Measurements from ENCODE around the gene SPO11. TPM values are rescaled to one million over a fixed set of nuclear protein-coding genes. Genes with fewer than 3 reads are reported as not detected.

The SPO11 gene
- total RNA-seq, 1 experiment from 2014 or later: not detected

DNA sequence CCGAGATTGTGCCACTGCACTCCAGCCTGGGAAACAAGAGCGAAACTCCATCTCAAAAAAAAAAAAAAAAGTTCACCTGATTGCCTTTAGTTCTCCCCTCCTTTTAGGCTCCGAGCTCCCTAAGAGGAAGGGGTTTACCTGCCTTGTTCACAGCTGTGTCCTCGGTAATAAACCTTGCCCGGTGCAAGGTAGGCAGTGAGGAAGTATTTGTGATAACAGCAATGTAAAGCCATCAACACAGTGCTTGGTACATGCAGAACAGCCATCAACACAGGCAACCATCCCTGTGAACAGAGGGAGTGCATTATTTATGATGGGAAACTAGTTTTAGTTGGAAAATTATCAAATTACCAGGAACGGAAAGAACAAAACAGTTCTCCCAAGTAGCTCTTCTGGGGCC is 1.8 kb upstream of the SPO11 start:
- TF ChIP-seq POLR2AphosphoS5 (IDR thresholded peaks at IDR 0.05; ENCODE audit: low read depth, low read length): no peak
- TF ChIP-seq EZH2phosphoT487 (IDR thresholded peaks at IDR 0.05; ENCODE audit: borderline replicate concordance): no peak
- TF ChIP-seq ELF1 (IDR thresholded peaks at IDR 0.05; ENCODE audit: borderline replicate concordance, low read depth): no peak
- TF ChIP-seq POLR2A (IDR thresholded peaks at IDR 0.05; ENCODE audit: borderline replicate concordance, extremely low read depth, insufficient read depth, insufficient read length): no peak
- no peak for TF ChIP-seq ZFX (IDR thresholded peaks at IDR 0.05)
- no peak for TF ChIP-seq SRF (IDR thresholded peaks at IDR 0.05; ENCODE audit: low read depth)
- TF ChIP-seq CEBPB (IDR thresholded peaks at IDR 0.05; ENCODE audit: low read depth): no peak
- no peak for TF ChIP-seq TCF7L2 (IDR thresholded peaks at IDR 0.05; ENCODE audit: borderline replicate concordance, extremely low read depth, insufficient read depth, insufficient read length)
- TF ChIP-seq, protein P1, sequence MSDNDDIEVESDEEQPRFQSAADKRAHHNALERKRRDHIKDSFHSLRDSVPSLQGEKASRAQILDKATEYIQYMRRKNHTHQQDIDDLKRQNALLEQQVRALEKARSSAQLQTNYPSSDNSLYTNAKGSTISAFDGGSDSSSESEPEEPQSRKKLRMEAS (IDR thresholded peaks at IDR 0.05): no peak
- TF ChIP-seq SIN3A (IDR thresholded peaks at IDR 0.05; ENCODE audit: low read depth): no peak
- TF ChIP-seq FOSL1 (IDR thresholded peaks at IDR 0.05; ENCODE audit: low read depth): no peak
- TF ChIP-seq SP1 (IDR thresholded peaks at IDR 0.05; ENCODE audit: low read depth): no peak
- no peak for TF ChIP-seq ZNF274 (IDR thresholded peaks at IDR 0.05; ENCODE audit: low read depth, low read length)
- no peak for TF ChIP-seq EZH2 (IDR thresholded peaks at IDR 0.05)
- TF ChIP-seq JUND (IDR thresholded peaks at IDR 0.05): no peak
- no peak overlapping the region for H3K4me2 ChIP-seq (ENCODE audit: low read length)
- POLR2A ChIA-PET: no interaction called here
- DNase-seq (ENCODE audit: low read depth, low spot score): no peak
- H2AFZ ChIP-seq (ENCODE audit: low read depth, low read length, poor library complexity, severe bottlenecking): no peak overlapping the region
- intact Hi-C loops (cut with micrococcal nuclease): no loop called here
- no peak overlapping the region for H3K9ac ChIP-seq (ENCODE audit: low read length)
- H4K20me1 ChIP-seq (ENCODE audit: insufficient read depth): no peaks in the 10 kb centered on the region
- no peak for ATAC-seq
- H3K27me3 ChIP-seq (ENCODE audit: insufficient read depth, low read length): peaks cover 19% of the 10 kb centered on the region
- RAD21 ChIA-PET (ENCODE audit: low non-redundant PET in 1 of 2, low total read pairs in 2 of 2, uncharacterized antibody in 2 of 2, unreplicated experiment in 2 of 2): no interaction called here
- peaks cover 20 to 27% of the 10 kb centered on the region in 2 experiments for H3K4me1 ChIP-seq (ENCODE audit: control insufficient read depth in 1 of 2, insufficient read depth in 2 of 2, low read length in 2 of 2)
- no peak overlapping the region for H3K27ac ChIP-seq (ENCODE audit: low read depth, low read length)
- no peaks in the 10 kb centered on the region for H3K9me2 ChIP-seq (ENCODE audit: insufficient read depth)
- H3K4me3 ChIP-seq (replicated peaks in 1 of 2; ENCODE audit: low read depth in 1 of 2, low read length in 2 of 2): no peak overlapping the region
- no peaks in the 10 kb centered on the region for H3K79me2 ChIP-seq (ENCODE audit: insufficient read depth, low read length)
- H3K9me3 ChIP-seq (ENCODE audit: control insufficient read depth in 1 of 2, insufficient read depth in 1 of 2, low read depth in 1 of 2, low read length in 2 of 2): no peaks in the 10 kb centered on the region
- no TSS peak for BruUV-seq (replicated peaks)
- CTCF ChIA-PET: interaction anchor here (1.3 kb wide), 1 partner anchor 236 kb away, joined by 4 read pairs; no protein-coding TSS in a partner anchor
- H3K36me3 ChIP-seq (ENCODE audit: control insufficient read depth in 1 of 2, insufficient read depth in 2 of 2, low read length in 2 of 2): no peaks in the 10 kb centered on the region
